Adipocyte (in vitro differentiated cells): ENCODE results near the gene VEGFA.

ENCODE experiments used
- DNase-seq: peaks from one replicate; pipeline ENCODE4 v3.0.0-alpha.2; 2015; ENCODE audit warnings: low read depth
- H3K27me3 ChIP-seq: replicated peaks from 2 replicates; pipeline ENCODE4 v1.7.0; 2013; ENCODE audit warnings: mild to moderate bottlenecking, low read length, moderate library complexity; ENCODE audit not compliant: control insufficient read depth, insufficient read depth
- H3K36me3 ChIP-seq: 2 replicates; pipeline ENCODE4 v1.7.0; 2013; ENCODE audit warnings: low read length, mild to moderate bottlenecking, moderate library complexity; ENCODE audit not compliant: control insufficient read depth, insufficient read depth, severe bottlenecking
- H3K4me1 ChIP-seq: 2 replicates; pipeline ENCODE4 v1.7.0; 2013; ENCODE audit warnings: mild to moderate bottlenecking, low read length, moderate library complexity; ENCODE audit not compliant: control insufficient read depth, insufficient read depth
- H3K4me3 ChIP-seq: 2 replicates; pipeline ENCODE4 v1.7.0; 2013; ENCODE audit warnings: mild to moderate bottlenecking, low read length, moderate library complexity
- H3K9ac ChIP-seq: 2 replicates; pipeline ENCODE4 v1.7.0; 2013; ENCODE audit warnings: mild to moderate bottlenecking, low read length, moderate library complexity
- H3K9me3 ChIP-seq: 2 replicates; pipeline ENCODE4 v1.7.0; 2013; ENCODE audit warnings: mild to moderate bottlenecking, low read length, moderate library complexity; ENCODE audit not compliant: control insufficient read depth

Gene VEGFA

DNA sequence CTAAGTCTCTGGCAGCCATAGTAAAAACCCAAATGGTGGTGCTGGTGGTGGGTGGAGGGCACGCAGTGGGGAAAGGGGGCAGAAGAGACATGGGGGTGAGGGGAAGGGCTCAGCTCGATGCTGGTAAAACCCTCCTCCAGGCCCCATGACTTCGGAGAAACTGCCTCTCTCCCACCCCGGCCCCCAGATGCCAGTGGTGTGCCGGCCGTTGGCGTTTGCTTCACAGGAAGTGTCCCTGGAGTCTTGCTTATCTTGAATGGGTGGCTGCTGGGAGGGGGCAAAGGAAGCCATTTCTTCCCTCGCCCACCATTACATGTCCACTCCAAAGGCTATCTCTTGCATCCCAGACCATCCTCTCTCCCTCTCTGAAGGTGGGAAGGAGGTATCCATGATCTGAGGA lies 25.4 kb downstream of the VEGFA start:
- no peaks in the 10 kb centered on the region for H3K9me3 ChIP-seq
- no peaks in the 10 kb centered on the region for H3K36me3 ChIP-seq
- DNase-seq = no peak
- no peak overlapping the region for H3K4me3 ChIP-seq
- no peaks in the 10 kb centered on the region for H3K27me3 ChIP-seq
- peaks cover 25% of the 10 kb centered on the region for H3K4me1 ChIP-seq
- H3K9ac ChIP-seq = no peak overlapping the region

DNA sequence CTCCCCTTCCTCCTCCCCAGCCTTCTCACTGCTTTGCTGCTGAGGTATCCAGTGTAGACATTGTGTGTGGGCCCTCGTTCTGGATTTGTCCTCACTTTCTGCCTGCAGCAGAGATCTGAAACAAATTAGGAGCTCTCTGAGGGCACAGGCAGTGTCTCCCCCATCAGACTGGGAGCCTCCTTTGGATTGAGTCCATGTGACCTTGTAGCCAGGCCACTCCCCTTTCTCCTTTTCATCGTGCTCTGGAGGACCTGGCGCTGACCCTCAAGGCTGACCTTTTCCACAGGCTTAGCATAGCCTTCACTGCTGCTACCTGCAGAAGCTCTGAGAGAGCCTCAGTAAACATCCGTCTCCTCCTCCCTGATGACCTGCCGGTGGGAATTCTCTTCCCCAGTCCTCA lies 26.2 kb downstream of the VEGFA start:
- no peaks in the 10 kb centered on the region for H3K27me3 ChIP-seq
- H3K4me3 ChIP-seq = no peak overlapping the region
- H3K9me3 ChIP-seq = no peaks in the 10 kb centered on the region
- H3K36me3 ChIP-seq = no peaks in the 10 kb centered on the region
- H3K9ac ChIP-seq = no peak overlapping the region
- H3K4me1 ChIP-seq = peaks cover 24% of the 10 kb centered on the region
- DNase-seq = no peak

DNA sequence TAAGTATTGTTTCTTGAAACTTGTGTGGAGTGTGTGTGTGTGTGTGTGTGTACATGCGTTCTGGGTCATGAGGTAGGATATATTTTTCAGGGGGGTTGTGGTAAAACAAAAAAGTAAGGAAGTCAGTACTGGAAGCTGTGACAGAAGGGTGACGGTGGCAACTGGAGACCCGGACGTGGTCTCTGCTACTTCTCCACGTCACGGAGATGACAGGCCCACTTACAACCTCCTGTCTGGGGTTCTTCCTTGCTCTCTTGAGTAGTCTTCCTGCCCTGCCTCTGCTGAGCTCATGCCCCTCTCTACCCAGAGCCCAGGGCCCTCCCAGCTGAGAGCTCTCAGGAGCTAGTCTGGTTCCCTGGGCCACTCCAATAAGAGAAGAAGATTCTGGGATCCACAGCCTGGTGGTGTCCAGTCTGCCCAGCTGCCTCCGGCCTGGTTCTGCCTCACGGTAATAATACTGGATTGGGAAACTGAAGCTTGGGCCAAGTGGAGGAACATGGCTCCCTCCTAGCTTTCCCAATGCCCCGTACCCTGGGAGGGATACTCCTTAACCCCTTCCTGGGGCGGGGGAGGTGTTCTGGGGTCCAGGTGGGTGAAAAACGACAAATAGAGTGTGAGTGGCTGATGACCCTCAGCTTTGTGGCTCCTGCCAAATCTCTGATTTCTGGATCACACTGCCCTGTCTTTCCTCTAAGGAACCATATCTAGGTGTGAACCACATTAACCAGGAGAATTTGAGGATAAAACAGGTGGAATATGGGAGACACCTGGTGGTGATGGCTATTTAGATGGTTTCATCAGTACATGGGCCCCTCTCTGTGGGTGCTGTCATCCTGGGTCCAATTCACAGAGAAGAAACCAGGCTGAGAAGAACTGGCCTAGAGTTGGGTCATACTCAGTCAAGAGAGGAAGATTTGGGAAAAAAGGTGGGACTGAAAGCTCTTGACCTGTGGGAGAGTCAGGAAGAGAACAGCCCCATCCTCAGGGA lies 27.2 kb downstream of the VEGFA start:
- Histone ChIP-seq H3K27me3 (no peaks in the 10 kb centered on the region), H3K36me3 (no peaks in the 10 kb centered on the region), H3K4me3 (no peak overlapping the region), H3K9ac (no peak overlapping the region), H3K4me1 (peaks cover 34% of the 10 kb centered on the region), H3K9me3 (no peaks in the 10 kb centered on the region)
- no peak for DNase-seq

DNA sequence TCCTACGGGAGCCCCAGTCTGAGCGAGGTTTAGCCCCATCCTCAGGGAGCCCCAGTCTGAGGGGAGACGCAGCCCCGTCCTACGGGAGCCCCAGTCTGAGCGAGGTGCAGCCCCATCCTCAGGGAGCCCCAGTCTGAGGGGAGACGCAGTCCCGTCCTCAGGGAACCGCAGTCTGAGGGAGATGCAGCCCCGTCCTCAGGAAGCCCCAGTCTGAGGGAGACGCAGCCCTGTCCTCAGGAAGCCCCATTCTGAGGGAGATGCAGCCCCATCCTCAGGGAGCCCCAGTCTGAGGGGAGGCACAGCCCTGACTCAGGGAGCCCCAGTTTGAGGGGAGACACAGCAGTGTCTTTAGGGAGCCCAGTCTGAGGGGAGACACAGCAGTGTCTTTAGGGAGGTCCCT lies 27.9 kb downstream of the VEGFA start:
- H3K27me3 ChIP-seq = no peaks in the 10 kb centered on the region
- H3K4me3 ChIP-seq = no peak overlapping the region
- DNase-seq = no peak
- no peaks in the 10 kb centered on the region for H3K36me3 ChIP-seq
- H3K4me1 ChIP-seq = peaks cover 41% of the 10 kb centered on the region
- H3K9me3 ChIP-seq = no peaks in the 10 kb centered on the region
- no peak overlapping the region for H3K9ac ChIP-seq

DNA sequence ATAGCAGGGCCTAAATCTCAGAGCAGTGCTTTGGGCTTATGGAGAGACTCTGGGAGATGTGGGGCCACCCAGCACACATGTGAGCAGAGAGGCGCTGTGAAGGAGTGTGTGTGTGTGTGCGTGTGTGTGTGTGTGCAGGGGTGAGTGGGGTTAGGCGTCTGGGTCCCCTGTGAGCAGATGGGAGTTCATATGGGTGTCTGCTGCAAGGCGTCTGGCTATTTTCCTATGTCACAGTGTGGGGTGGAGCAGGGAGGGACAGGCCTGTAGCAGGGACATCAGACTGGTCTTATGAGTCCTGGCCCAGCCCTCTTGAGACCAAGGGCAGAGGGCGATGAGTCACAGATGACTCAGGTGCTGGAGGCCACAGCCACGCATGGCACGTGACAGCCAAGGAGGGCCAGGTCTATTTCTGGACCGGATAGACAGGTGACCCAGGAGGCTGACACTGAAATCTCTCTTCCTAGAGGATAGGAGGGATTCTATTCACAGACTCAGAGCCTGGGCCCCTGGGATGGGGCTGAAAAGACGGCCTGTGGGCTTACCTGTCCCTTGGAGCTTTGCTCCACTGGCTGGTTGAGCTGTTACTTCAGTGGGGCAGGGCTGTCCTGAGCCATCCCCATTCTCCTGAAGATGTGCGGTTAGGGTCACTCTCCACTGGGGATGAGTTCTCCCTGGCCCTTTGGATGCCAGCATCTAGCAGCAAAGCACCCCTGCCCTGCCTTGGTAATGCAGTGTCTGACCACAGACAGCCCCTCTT lies 28.9 kb downstream of the VEGFA start:
- peaks cover 50% of the 10 kb centered on the region for H3K4me1 ChIP-seq
- peak; percentile 45 for DNase-seq
- no peaks in the 10 kb centered on the region for H3K27me3 ChIP-seq
- no peaks in the 10 kb centered on the region for H3K36me3 ChIP-seq
- H3K4me3 ChIP-seq = no peak overlapping the region
- peak overlapping the region; percentile 22 for H3K9ac ChIP-seq
- no peaks in the 10 kb centered on the region for H3K9me3 ChIP-seq

DNA sequence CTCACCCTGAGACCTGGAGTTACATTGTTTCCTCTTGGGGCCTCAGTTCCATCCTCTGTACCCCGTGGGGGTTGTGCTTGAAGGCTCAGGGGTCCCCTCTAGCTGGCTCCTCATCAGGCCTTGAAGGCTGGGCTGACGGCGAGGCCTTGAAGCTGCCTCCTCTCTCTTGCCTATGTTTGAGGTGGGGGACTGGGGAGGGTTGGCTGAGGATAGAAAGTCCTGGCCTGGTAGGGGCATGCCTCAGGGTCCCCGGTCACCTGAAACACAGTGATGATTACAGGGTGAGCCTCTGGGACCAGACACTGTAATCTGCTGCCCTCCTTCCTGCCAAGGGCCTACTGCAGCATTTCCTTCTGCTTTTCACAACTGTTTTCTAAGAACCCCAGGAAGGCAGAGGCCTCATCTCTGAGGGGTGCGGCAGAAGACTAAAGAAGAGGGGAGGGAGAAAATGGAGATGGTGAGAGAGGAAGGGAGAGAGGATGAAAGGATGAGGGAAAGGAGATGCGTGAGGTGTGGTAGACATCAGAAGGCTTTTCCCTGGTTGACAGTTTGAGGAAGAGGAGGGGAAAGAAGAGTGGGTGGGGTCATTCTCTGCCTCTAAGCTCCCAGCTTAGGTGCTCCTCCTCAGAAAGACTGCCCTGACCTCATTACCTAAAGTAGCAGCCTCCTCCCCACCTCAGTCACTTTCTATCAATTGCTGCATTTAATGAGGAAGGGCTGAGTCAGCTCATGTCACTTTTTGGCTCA lies 29.7 kb downstream of the VEGFA start:
- no peak for DNase-seq
- no peak overlapping the region for H3K9ac ChIP-seq
- peaks cover 54% of the 10 kb centered on the region for H3K4me1 ChIP-seq
- H3K4me3 ChIP-seq = no peak overlapping the region
- H3K9me3 ChIP-seq = no peaks in the 10 kb centered on the region
- no peaks in the 10 kb centered on the region for H3K36me3 ChIP-seq
- H3K27me3 ChIP-seq = no peaks in the 10 kb centered on the region

DNA sequence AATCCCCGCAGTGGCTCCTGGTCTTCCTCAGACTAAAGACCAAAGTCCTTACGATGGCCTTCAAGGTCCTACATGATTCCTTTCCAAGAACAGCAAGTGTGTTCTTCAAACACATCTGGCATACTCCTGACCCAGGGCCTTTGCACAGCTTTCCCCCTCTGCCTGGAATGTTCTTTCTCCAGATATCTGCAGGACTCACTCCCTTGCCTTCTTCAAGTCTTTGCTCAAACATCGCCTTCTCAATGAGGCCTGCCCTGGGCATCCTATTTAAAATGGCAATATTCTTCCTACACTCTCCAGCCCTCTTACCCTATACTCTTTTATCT lies 30.2 kb downstream of the VEGFA start:
- no peaks in the 10 kb centered on the region for H3K36me3 ChIP-seq
- DNase-seq = no peak
- no peak overlapping the region for H3K9ac ChIP-seq
- no peaks in the 10 kb centered on the region for H3K9me3 ChIP-seq
- H3K27me3 ChIP-seq = no peaks in the 10 kb centered on the region
- peaks cover 54% of the 10 kb centered on the region for H3K4me1 ChIP-seq
- H3K4me3 ChIP-seq = no peak overlapping the region

DNA sequence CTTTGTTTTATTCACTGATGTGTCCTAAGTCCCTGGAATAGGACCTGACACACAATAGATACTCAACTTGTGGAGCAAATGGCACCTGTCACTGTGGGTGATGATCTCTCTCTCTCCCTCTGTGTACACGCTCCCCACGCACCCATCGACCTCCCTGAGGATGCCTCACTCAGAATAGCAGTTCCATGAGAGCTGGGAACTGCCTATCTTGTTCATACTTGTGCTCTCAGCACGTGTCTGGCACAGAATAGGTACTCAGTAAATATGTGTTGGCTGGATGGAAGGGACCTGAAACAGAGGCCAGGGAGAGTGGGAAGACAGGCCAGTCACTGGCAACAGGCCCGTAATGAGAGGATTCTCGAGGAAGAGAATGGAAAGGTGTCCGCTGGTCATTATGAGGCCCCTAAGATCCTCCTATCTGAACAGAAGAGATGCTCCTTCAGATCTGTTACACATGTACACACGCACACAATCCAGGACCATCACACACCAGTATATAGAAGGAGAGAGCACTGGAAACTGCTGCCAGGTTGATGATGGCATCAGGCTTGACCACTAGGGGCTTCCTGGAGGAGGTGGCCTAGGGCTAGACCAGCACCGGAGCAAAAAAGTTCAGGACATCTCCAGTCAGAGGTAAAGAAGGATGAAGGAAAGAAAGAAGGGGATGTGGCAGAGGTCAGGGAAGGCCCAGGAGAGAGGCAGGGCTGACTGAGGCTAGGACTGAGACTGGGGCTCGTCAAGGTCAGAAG lies 30.9 kb downstream of the VEGFA start:
- H3K4me1 ChIP-seq = peaks cover 54% of the 10 kb centered on the region
- H3K27me3 ChIP-seq = no peaks in the 10 kb centered on the region

DNA sequence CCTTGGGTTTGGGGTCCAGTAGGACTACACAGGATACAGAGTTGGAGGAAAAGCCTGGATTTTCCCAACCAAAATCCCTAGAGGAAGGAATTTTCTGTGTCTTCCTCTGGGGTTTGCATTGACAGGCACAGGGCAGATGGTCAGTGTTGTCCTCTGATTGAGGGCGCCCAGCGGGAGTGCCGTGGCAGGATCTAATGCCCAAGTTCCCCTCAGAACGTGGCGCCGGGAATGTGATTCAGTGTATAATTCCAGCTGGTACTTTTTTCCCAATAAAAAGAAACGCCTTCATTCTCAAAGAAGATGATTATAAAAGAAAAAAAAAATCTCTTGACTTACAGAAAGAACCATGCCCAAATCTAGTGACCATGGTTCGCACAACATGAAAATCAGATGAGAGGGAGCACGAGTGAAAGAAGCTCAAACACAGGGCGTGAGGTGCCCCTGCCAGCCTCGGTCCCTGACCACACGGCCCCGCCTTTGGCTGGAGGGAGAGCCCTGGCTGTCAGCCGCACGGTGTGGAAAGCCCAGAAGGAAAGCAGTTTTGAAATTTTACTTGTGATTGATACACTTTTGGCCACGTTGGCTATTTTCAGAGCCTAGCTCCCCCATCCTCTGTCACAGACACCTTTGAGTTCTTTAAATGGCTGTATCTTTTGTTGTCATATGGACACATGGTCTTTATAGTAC lies 31.6 kb downstream of the VEGFA start:
- Histone ChIP-seq H3K36me3 (no peaks in the 10 kb centered on the region), H3K4me3 (no peak overlapping the region), H3K9me3 (no peaks in the 10 kb centered on the region), H3K27me3 (no peaks in the 10 kb centered on the region), H3K4me1 (peaks cover 53% of the 10 kb centered on the region), H3K9ac (no peak overlapping the region)
- no peak for DNase-seq

More for the DNA sequence above, 30.9 kb downstream of the VEGFA start:
- Histone ChIP-seq H3K4me3 (no peak overlapping the region), H3K9me3 (no peaks in the 10 kb centered on the region), H3K9ac (no peak overlapping the region), H3K36me3 (no peaks in the 10 kb centered on the region)
- no peak for DNase-seq

DNA sequence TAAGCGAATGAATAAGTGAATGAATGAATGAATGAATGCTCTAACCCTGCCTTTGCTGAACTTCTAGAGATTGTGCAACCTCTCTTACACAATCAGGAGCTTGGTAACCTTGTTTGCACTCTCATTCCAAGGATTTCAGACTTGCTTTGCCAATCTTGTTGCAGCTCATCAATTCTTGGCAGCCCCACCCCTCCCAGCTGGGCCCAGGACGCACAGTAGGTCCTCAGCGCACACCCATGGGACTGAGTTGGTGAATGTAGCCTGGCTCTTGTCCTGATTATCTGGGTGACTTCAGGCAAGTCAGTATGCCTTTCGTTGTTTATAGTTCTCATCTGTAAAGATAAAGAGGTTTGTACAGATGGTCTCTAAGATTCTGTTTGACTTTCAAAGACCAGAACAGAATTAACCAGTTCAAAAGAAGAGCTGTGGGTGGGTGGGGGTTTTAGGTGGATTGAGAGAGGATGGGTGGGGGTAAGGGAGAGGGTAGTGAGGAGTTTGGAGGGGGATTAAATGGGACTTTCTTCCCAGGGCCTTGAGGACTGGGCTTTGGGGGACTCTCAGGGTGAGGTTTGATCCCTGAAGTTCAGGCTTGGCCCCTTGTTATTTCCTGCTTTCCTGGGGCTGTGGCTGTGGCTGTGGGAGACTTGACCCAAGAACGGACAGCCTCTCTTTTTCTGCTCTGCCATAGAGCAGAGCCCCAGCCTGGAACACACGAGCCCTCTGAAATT lies 33.2 kb downstream of the VEGFA start:
- Histone ChIP-seq H3K36me3 (no peaks in the 10 kb centered on the region), H3K4me3 (no peak overlapping the region), H3K9ac (no peak overlapping the region), H3K9me3 (no peaks in the 10 kb centered on the region), H3K27me3 (no peaks in the 10 kb centered on the region), H3K4me1 (peaks cover 56% of the 10 kb centered on the region)
- peak; percentile 77 for DNase-seq
